HS-27A (cell line): ENCODE data around the gene GRIA3.
"Not testable (repeated sequence)": the region's sequence is repeated elsewhere in the genome, so short reads cannot be mapped to it uniquely, and the experiment has no call there.

ENCODE experiments used
- DNase-seq: peaks from one replicate; pipeline ENCODE4 v3.0.0-alpha.2; 2012; ENCODE audit warnings: low read depth, missing footprints

The GRIA3 gene

DNA sequence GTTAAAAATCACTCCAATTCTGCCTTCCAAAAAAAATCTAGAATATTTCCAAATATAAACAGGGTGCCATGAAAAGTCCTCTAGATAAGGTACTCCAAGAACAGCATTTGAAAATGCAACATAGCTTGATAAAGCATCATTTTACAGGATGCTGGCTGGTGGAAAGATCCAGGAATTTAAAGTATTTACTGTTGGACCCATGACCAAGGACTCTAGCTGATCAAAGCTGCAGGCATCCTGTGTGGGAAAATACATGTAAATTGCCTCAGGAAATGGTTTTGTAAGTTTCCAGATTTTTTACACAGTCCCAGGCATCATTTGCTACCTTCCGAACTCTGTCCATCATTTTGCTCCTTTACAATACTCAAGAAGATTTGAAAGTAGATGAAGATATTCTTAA lies 164.4 kb downstream of the GRIA3 start:
- no peak for DNase-seq

DNA sequence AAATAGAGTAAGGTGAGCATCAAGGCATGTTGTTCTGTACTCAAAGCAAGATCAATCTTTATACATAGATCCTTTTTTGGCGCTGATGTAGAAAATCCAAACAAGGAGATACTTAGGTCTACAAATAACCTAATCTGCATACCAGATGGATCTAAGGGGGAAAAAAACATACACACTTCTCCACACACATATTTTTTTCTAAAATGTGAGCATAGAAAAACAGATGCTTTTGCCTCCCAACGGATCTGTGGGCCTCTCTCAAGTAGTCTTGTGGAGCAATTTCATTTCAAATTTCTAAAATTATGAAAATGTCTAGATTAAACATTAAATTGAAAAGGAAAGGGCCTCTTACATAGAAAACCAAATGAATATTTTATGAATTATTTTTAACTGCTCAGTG lies 166.1 kb downstream of the GRIA3 start:
- no peak for DNase-seq

- no peak for DNase-seq
Observed at GRCh38 chrX:123357941-123358340, 173.9 kb downstream of the GRIA3 start.

DNA sequence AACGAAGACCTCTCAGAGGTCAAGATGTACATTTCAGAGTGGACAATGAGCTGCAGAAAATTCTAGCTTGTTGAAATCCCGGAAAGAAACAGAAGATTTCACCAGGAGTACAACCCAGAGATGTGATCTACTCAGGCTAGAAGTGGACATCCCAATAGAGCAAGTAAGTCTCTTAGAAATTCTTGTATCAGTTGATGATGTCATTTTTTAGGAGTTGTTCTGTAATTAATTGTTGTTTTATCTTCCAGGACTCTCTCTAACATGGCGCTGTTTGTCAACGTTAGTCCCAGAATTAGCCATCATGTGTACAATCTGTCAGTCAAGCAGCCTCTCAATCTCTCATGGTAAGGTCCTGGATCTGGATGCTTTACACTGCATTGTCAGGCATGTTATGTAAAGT lies 174.4 kb downstream of the GRIA3 start:
- no peak for DNase-seq

- no peak for DNase-seq
Observed at GRCh38 chrX:123361371-123361770, 177.3 kb downstream of the GRIA3 start.

GRCh38 chrX:123386196-123386595 lies 202.1 kb downstream of the GRIA3 start:
- not testable (repeated sequence) for DNase-seq

GRCh38 chrX:123392921-123393320 lies 208.8 kb downstream of the GRIA3 start:
- no peak for DNase-seq

DNA sequence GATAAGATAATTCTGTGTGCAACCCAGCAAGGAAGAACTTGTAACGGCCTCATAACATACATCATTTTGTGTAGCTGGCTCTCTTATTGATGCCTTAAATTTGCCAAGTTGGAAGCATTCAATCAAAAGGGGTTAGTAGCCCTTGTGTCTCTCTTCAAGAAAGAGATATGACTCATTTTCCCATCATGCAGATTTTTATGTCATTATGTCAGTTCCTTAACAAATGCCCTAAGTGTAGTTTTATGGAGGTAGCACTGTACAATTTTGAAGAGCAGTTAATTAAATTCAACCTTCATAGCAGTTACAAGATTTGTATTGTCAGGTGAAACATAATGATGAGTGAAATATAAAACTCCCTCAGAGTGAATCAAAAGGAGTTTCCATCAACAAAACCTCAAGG lies 215.6 kb downstream of the GRIA3 start:
- no peak for DNase-seq

- no peak for DNase-seq
Observed at GRCh38 chrX:123405231-123405630, 221.2 kb downstream of the GRIA3 start.

GRCh38 chrX:123408821-123409737 lies 225.0 kb downstream of the GRIA3 start:
- DNase-seq: no peak

DNA sequence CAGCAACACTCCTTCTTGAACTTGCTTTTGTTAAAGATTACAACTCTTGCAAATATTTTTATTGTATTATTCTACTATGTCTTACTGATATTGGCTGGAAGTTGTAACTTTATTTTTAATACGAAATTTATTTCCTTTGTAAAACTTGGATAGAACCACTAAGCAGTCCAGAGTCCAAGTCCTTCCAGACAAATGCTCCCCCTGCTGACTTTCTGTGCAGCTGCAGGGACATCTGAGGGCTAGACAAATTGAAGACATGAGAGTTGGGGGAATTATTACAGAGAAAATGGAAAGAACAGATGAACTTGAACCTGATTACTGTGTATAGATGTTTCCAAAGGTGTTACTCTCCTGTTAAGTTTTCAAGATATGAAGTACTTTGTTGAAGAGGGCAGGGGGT lies 238.8 kb downstream of the GRIA3 start:
- DNase-seq: no peak

- DNase-seq: no peak
Observed at GRCh38 chrX:123424546-123424945, 240.5 kb downstream of the GRIA3 start.

GRCh38 chrX:123425471-123425870 lies 241.4 kb downstream of the GRIA3 start:
- DNase-seq: no peak

DNA sequence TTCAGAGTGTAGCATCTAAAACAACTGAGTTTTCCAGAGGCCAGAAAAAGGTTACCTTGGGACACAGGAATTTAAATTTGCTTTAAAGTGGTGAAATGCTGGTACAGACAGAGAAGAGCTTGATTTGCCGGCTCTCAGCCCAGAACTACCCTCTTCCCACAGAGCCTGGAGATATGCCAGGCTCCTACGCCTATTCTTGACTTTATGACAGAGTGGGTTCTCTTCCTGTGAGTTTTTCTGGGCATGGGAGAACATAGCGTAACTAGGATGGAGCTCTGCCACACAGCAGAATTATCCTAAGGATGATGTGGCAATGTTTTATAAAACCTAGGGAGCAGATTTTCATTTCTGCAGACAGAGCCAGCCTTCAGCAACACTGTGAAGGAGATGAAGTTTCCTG lies 241.8 kb downstream of the GRIA3 start:
- DNase-seq: no peak

GRCh38 chrX:123432361-123433150 lies 248.5 kb downstream of the GRIA3 start:
- DNase-seq: no peak

DNA sequence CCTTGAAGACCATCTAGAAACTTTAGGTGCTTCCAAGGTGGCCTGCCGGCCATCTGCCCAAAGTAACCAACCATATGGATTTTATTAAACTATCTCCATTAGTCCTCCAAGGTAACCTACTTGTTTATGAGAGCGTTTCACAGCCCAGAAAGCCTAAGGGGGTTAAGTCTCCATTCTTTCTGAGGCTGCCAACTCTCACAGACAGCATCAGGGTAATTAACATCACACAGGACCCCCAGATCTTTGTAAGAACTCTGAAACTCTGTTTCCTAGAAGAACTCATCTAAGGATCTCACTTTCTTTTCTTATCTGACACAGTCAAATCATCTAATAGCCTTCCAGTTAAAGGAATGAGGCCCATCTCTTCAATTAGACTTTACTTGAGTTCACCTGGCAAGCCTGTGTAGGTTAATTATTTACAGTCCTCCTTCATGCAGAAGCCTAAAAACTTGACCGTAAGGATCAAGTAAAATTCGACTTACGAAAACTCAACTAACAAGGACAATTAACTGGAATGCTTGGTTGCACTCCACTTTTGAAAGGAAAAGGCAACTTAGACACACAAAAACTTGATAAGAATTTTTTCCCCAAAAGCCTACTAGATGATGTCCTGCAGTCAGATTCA lies 252.5 kb downstream of the GRIA3 start:
- no peak for DNase-seq

DNA sequence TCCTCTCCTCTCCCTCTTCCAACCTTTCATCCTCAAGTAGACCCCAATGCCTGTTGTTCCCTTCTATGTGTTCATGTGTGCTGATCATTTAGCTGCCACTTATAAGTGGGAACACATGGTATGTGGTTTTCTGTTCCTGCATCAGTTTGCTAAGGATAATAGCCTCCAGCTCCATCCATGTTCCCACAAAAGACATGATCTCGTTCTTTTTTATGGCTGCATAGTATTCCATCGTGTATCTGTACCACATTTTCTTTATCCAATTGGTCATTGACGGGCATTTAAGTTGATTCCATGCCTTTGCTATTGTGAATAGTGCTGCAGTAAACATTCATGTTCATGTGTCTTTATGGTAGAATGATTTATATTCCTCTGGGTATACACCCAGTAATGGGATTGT lies 255.8 kb downstream of the GRIA3 start:
- not testable (repeated sequence) for DNase-seq

GRCh38 chrX:123442764-123443163 lies 258.7 kb downstream of the GRIA3 start:
- no peak for DNase-seq

DNA sequence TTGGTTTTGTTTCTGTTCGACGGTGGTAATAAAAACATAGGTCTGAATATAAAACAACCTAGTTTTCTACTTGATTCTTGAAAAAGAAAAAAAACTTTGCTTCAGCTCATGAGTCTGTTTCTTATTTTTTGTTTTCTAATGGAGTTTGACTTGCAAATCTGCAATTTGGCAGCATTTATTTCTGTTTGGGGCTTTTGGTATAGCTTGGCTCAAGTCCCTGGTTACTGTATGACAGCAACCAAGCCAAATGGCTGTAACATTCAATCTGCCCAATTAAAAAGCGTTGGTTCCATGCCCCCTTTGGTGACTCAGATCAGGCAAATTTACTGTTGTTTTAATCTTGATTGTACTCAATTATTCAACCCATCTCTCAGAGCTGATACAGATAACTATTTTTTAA lies 263.4 kb downstream of the GRIA3 start:
- no peak for DNase-seq

DNA sequence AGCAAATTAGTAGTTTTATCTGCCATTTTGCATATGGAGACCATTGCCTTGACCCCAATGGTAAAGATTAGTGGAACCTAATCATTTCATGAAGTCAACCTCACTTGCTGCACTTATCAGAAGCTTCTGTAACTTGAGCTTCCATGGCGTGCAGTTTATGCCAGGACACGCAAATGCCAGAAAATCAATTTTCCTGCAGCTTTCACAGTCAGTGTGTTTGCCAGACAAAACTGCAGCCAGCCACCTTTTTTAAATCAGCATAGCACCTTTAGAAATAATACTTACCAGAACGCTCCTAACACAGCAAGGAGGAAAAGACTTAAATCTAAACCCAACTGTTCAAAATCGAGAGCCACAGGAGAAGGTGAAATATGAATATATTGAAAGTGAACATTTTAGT lies 265.3 kb downstream of the GRIA3 start:
- no peak for DNase-seq

- no peak for DNase-seq
Observed at GRCh38 chrX:123450222-123450621, 266.1 kb downstream of the GRIA3 start.

DNA sequence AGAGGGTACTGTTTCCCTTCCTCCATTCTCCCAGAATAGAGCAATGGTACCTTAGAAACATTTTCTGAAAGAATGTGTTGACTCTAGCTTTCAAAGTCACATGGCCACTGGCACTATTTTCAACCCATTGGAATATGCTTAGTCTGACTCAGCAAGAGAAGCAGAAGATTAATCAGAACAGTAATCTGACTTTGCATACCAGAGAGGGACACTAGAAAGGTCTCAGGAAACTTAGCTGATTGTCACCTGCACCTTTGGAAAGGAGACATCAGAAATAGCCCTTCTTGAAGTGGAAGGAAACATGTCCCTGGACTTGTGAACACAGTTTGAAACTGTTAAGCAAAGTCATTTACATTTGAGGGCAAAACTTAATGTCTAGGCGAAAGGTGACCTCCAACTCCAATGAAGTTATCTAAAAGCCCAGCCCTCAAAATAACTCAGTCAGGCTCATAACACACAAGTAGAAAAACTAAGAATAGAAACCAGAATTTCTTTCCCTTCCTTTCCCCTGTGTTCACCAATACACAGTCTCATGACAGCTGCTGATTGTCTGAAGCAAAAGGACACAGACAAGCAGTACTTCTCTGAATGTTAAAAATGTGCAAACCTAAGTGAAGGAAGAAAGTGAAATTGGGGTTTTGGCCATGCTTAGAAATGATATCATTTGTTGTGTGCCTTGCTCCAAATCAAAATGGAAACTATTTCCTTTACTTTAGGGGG lies 270.8 kb downstream of the GRIA3 start:
- DNase-seq: no peak
